HG02870 (cell line): ENCODE measurements around the gene UNC5A.

Experiments used
- ATAC-seq: cut with Tn5 transposase; IDR thresholded peaks from one replicate; pipeline ENCODE4 v1.9.1; 2021; ENCODE audit warnings: mild to moderate bottlenecking, moderate library complexity; ENCODE audit not compliant: unreplicated experiment

Gene UNC5A

DNA sequence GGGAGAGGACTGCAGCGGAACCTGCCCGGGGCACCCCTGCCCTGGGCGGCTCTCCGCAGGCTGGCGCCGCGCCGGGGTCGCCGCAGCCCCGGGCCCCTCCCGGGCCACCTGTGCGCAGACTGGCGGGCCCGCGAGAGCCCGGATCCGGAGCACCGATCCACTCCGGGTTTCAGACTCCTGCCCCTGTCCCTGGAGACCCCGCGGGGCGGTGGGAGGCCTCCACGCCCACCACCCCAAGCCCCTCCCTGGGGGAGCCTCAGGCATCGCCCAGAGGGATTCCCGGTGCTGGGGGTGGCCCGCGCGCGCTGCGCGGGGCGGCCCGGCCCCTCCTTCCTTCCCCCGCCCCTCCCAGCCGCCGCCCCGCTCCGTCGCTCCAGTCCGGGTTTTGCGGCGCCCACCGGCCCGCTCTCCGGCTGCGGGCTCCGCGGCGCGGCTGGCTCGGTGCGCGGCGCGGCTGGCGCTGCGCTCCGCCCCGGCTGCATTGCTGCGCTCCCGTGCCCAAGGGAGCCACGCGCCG, at the start of gene UNC5A:
Gene UNC5A (plus strand): TSS at position 479 of the 517 bp plus-strand sequence. CDS start 192 bp downstream, outside the sequence.
- no peak for ATAC-seq

DNA sequence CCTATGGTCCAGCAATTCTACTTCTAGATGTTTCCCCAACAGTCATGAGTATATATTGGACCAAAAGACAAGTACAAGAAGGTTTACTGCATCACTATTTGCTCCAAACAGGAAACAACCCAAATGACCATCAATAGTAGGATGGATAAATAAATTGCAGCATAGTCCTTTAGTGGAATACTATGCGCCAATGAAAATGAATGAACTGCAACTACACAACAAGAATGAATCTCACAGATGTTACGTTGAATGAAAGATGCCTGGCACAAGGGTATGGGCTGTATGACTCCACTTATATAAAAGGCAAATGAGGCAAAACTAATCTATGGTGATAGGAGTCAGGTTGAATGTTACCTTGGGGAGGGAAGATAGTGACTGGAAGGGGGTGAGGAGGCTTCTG, 48.6 kb upstream of the UNC5A start:
- ATAC-seq, result no peak

DNA sequence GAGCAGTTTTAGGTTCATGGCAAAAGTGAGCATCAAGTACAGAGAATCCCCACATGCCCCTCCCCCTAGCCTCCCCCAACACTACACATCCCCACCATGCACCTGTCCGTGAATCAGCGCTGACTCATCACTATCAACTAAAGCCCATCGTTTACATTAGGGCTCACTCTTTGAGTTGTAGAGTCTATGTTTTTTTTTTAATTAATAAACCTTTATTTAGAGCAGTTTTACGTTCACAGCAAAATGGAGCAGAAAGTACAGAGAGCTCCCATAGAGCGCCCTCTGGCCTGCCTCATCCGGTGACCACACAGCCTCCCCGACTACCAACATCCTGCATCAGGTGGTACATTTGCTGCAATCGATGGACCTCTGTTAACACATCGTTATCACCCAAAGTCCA, 47.9 kb upstream of the UNC5A start:
- ATAC-seq, result no peak

DNA sequence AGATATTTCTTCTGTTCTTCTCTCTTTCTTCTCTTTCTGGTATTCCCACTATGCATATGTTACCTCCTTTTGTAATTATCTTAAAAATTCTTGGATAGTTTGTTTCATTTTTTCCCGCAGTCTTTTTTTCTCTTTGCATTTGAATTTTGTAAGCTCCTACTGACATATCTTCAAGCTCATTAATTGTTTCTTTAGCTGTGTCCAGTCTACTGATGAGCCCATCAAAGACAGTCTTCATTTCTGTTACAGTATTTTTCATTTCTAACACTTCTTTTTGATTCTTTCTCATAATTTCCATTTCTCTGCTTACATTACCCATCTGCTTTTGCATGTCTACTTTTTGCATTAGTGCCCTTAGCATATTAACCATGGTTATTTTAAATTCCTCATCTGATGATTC, 44.7 kb upstream of the UNC5A start:
- ATAC-seq, result no peak

DNA sequence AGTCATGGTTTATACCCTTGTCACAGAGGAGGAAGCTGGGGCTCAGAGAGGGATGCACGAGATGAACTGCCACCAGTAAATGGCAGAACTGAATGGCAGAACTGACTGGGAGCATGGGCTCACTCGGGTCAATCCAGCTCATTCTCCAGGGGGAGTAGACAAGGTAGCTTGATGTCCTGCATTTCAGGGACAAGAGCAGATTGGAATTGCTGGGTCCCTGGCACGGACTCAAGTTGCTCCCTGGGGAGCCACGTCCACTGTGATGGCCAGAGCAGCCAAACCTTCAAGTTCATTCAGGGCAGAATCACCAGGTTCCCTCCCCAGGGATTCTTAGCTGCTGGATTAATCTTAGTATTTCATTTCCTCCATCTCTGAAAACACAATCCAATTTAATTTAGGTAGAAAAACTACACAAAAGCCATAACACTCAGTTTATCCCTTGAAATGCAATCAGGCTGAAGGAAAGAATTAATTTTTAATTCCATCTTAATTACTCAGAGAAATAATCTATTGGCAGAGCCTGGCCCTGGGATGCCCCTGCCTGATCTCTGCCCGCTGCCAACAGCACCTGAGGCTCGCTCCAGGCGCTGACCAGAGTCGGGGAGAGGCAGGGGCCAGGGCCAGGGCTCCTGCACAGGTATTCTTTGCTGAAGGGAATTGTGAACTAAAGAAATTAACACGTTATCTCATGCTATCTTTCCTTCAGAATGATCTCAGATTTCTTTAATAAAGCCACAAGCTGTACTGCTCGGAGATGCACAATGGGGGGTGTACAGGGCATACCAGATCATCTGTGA, 42.0 kb upstream of the UNC5A start:
- ATAC-seq, result no peak

DNA sequence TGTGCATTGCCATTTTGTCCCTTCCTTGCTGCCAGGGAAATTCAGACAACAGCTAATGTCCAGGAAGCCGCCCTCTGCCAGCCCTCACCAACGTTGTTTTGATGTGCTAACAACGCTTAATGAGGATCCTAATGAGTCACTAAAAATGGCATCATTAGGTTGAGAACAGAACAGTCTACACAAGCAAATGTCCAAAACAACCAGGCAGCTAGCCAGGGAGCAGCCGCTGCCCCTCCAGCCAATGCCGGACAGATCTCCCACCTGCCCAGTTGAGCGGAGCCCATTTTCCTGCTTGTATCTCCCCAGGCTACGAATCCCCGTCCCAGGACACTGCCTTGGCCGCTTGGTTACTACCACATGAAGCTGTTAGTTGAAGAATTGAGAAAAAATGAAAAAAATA, 40.4 kb upstream of the UNC5A start:
- no peak for ATAC-seq

DNA sequence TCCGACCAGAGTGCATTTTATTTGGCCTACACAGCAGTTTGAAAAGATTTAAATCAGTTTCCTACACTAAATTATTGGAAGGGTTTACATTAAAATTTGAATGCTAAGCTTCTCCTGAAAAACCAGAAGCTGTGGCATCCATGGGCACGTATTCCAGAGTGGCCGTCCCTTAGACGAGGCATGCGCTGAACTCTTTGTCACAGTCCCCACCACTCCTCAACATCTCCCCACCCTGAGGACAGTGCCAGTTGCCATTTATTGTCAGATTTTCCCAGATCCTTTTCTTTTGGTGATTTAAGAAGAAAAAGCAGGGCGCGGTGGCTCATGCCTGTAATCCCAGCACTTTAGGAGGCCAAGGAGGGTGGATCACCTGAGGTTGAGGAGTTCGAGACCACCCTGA, 39.9 kb upstream of the UNC5A start:
- ATAC-seq, result no peak

DNA sequence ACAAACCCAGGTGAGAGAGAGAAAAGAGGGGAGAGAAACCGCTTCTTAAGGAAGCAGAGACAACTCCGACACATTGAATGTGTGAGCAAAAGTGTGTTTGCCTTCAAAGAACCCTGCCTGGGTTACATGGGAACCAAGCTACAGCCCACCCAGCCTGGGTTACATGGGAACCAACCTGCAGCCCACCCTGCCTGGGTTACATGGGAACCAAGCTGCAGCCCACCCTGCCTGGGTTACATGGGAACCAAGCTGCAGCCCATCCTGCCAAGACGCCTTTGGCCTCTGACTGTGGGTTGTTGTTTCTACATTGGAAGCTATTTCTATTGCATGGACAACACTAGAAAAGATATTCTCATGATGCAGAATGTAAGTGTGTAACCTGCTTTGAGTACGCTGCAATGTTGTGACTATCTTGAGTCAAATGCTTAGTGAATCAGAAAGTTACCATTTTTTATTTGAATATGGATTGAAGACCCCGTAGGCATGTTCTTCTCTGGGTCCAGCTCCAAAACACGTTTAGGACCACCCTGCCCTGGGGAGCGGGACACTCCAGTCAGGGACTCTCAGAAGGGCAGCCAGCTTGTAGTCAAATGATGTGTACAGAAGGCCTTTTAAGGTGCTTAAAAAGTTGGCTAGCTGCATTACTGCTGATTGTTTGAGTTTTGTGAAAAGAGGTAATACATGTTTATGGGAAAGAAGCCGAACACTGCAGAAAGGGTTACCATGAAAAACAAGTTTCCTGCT, 39.1 kb upstream of the UNC5A start:
- no peak for ATAC-seq

DNA sequence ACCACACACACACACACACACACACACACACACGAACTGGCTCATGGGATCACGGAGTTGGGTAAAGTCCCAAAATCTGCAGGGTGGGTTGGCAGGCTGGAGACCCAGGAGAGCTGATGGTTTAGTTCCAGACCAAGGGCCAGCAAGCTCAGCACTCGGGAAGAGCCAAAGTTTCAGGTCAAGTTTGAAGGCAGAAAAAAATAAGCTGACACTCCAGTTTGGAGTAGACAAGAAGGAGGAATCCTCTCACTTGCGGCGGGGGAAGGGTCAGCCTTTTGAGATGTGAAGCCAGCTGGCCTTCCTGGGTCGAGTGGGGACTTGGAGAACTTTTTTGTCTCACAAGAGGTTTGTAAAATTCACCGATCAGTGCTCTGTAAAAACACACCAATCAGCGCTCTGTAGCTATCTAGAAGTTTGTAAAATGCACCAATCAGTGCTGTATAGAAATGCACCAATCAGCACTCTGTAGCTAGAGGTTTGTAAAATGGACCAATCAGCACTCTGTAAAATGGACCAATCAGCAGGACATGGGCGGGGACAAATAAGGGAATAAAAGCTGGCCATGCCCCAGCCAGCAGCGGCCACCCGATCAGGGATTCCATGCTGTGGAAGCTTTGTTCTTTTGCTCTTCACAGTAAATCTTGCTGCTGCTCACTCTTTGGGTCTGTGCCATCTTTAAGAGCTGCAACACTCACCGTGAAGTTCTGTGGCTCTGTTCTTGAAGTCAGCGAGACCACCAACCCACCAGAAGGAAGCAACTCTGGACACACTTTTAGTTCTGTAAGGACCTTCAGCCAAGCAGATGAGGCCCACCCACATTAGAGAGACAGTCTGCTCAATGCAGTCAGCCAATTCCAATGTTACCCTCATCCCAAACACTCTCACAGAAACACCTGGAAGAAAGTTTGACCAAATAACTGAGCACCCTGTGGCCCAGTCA, 37.8 kb upstream of the UNC5A start:
- ATAC-seq, result no peak

DNA sequence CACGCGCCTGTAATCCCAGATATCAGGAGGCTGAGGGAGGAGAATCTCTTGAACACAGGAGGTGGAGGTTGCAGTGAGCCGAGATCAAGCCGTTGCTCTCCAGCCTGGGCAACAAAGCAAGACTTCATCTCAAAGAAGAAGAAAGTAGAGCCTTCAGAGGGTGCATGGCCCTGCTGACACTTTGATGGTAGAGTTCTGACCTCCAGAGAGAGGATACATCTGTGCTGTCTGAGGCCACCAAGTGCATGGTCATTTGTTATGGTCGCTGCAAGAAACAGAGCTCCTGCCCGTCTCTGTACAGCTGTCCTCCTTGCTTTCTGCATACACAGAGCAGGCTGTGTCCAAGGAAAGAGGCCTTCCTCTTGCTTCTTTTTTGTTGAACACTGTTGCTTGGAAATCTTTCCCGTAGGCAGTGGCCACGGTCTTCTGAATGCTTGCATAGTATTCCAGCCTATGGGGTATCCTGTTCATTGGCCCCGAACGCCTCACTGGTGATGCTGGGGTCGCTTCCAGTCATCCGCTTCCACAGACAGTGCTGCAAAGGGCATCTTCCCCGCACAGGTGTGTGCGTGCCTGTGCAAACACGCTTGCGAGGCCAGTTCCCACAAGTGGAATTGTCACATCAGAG, 36.8 kb upstream of the UNC5A start:
- ATAC-seq, result no peak

DNA sequence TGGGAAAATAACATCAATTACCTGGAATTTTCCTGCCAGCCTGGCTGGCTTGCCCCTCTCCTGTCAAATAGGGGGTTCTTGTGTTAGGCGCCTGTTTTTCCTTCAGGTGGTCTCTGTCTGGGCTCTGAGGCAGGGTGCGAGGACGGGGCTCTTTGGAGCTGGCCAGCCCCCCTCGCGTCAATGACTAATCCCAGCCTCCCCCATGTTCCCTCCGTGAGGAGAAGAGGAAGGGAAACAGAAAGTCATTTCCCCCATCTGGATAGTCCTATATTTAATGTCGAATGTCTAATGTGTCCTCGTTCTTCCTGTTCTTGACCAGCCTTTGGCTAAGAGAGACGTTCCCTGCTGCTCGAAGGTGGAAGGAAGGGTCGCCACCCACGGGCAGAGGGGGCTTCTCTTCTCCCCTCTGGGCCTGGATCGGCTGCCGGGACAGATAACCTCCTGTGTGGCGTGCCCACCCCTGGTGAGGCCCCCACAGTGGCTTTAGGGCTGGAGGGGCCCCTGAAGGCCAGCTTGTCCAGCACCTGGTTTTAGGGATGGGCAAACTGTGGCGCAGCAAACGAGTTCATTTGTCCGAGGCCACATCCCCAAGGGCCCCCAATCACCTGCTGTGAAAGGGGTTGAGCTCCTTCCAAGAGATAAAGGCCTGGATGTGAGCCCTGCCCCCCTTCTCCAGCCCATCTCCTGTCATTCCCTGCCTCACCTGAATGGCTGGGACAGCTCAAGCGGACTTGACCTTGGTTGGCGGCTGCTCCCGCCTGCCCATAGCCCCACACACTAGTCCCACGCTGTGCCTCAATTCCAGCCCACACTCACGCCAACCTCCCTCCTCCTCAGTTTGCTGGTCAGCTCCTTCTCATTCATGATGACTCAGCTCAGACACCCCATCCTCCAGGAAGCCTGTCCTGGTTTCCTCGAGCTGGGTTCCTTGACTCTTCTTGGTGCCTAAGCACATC, 35.9 kb upstream of the UNC5A start:
- no peak for ATAC-seq

DNA sequence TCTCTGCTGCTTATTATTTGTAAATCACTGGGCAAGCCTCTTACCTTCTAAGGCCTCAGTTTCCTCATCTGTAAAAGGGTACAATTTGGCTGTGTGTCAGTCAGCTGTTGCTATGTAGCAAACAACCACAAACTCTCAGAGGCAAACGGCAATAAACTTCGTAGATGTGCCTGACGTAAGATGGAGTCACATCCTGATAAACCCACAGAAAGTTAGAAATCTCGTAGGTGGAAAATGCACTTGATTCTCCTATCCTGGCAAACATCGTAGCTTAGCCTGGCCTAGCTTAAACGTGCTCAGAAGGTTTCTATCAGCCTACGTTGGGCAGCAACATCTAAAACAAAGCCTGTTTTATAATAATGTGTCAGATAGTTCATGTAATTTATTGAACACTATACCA, 35.0 kb upstream of the UNC5A start:
- ATAC-seq, result no peak

DNA sequence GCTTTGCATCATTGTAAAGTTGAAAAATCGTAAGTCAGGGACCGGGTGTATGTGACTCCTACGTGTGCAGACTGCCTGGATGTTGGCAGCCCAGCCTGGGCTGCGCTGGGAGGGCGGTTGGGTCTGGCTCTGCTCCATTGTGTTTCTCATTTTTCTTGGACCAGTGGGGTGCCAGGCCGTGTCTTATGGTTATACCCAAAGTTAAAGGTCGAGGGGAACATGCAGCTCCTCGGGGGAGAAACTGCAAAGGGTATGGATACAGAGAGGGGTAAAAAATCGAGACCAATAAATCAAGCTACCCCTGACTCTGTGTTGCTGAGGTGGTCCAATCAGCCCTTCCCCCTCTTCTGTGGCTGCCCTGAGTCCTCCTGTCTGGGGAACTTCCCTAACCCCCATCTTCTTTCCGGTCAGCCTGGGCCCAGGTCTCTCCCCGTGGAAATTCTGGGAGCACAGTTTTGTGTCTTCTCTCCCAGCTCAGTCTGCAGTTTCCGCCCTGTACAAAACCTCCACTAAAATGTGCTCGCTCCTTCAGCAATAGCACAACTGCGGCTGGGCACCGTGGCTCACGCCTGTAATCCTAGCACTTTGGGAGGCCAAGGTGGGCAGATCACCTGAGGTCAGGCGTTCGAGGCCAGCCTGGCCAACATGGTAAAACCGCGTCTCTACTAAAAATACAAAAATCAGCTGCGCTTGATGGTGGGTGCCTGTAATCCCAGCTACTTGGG, 34.1 kb upstream of the UNC5A start:
- ATAC-seq, result no peak

DNA sequence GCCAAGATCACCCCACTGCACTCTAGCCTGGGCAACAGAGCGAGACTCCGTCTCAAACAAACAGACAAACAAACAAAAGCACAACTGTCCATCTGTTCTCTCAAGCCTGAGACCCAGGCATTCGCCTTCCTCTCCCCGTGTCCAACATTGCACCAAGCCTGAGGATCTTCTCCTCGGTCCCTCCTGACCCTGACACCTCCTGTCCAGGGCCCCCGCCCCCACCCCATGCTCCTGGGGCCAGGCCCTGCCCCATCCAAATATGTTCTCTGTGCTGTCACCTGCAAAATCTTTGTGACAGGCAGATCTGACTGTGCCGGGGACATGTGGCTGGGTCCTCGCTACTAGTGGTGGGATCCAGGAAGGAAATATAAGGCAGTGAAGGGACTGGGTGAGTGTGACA, 33.4 kb upstream of the UNC5A start:
- ATAC-seq, result no peak

DNA sequence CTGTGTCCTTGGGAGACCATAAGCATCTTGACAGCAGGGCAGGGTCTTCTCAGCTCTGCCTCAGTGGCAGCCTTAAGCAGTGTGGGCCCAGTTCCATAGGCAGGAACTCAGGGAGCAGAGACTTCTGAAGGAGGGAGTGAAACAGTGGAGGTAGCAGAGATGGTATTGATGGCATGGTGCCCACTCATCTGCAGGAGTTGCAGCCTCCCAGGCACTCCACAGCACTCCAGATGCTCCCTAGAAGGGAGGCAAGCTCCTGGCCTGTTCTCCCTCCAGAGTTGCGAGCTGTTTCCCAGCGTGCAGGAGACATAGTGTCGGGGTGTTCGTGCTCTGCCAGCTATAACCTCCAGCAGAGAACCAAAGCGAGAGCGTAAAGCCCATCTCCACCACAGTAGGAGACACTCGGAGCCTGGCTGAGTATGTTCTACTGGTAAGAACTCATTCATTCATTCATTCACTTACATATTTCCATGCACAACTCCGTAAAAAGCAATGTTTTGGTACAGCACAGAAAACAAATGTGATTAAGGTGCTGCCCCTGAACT, 31.4 kb upstream of the UNC5A start:
- no peak for ATAC-seq

DNA sequence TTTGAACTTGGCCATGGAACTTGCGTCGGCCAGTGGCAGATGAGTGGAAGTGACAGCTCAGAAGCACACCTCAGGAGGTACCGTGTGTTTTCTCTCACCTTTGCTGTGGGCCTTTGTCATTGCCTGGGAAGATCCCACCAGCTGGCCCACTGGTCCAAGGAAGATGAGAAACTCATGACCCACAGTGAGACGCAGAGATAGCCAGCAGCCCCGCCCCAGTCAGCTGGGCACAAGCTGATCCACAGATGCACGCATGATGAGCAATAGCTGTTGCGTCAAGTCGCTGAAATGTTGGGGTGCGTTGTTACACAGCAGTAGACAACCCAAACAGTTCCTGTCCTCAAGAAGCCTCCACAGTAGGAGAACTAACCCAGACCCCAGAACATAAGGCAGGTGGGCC, 30.8 kb upstream of the UNC5A start:
- no peak for ATAC-seq

DNA sequence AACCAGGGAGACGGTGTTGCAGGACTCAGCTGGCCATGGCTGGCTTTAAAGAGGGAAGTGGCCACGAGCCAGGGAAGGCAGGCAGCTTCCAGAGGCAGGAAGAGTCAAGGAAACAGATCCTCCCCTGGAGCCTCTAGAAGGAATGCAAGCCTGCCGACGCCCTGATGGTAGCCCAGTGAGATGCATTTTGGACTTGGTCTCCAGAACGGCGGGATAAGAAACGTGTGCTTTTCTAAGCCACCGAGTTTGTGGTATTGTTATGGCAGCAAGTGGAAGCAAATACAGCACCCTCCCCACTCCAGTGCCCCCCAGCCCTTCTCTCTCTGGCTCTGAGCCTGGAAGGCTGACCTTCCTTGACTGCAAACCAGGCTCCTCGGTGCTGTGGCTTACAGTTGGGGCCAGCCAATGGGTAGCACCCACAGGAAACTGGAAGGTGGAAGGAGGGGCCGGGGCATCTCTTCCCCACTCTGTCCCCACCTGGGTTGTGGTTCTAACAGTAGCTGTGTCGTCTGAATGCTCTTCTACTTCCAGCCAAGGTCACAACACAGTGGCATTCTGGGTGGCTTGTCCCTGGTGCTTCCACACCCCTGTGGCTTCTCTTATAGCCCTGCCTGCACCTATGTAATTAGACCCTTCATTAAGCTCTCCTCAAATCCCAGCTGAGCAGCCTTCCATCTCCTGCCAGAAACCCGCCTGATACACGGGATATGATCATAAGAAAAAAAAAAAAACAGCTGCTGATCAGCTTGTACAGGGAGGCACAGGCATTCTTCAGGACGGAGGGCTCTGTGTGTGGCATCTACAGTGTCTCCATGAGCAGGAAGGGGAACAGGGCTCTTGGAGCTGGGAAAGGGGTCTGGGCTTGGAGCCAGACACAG, 29.9 kb upstream of the UNC5A start:
- ATAC-seq, result no peak

DNA sequence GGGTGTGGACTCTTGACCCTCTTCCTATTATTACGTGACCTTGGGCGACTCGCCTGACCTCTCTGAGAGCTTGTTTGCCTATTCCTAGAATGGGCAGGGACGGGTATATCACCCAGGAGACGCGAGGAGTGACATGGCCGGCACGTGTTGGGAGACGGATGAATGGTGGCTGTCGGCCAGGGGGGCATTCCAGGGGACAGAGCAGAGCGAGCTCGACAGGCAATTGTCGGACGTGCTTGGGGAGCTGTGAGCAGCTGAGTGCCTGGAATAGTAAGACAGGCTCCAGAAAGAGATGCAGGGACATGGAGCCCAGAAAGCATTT, 29.3 kb upstream of the UNC5A start:
- no peak for ATAC-seq
